Stimulated activated CD8-positive, alpha-beta memory T cell treated with anti-CD3 and anti-CD28 coated beads, Interleukin-2, amount 100 ng/mL, for 1 hour (primary cell): Measurements from ENCODE around the gene OR52E8.

Experiments
- DNase-seq, 2 donors: peaks; one replicate each; pipeline ENCODE4 v3.0.0-alpha.2; 2020; ENCODE audit warnings: low read depth in 2 of 2

The OR52E8 gene

DNA sequence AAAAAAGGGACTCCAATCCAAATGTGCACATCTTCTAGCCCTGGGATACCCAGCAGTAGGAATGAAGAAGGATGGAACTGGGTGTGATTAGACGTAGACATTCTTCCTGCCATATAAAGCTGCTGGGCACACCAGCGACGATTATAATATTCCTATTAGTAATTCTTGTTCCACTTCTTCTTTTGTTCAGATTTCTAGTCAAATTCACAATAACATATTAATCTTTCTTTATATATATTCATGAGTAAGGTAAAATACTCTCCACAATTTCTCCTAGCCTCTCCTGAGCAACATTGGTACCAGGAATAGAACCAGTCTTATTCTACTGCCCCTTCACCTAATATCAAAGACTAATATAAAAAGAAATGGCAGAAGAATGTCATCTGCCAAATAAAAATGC is at the start of gene OR52E8:
Gene OR52E8 (minus strand): TSS at position 101 of the 400 bp plus-strand sequence. CDS start 0 bp downstream, at position 101.
- no peak for DNase-seq

DNA sequence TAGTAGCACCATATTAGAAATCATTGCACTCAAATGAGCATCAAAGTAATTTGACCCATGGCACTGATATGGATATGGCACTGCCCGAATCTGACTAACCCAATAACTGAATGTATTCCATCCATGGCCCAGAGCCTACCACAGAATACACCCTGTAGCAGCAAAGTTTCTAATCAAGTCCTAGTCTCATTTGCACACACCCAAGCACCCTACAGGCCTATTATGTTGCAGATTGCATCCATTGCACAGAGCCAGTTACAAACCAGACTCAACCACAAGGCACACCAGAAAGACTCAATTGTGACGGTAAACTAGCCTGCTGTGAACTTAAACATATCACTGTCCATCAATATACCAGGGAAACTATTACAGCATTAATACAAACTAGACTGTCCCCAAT is 42.0 kb upstream of the OR52E8 start:
- no peak for DNase-seq

DNA sequence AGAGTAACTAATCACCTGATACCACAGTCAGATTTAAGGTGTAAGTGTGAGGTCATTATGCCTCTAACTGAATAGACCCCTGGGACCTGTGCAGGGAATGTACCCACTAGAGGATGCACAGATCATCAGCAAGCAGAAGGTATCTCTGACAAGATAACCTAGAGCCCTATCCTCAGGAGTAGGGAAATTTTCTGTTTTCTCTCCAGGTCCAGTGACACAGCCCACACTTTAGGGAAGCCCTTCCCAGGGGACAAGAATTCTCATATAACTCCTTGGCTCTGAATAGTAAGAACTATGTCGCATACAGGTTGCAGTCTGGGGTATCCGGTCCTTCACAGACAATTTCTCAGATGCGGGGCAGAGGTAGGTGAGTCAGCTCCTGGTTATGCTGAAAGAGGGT is 35.4 kb upstream of the OR52E8 start, which contains the start of gene OR52E5:
Gene OR52E5 (plus strand): TSS at position 301 of the 400 bp plus-strand sequence. CDS start 7,569 bp downstream, outside the sequence.
- no peak for DNase-seq

DNA sequence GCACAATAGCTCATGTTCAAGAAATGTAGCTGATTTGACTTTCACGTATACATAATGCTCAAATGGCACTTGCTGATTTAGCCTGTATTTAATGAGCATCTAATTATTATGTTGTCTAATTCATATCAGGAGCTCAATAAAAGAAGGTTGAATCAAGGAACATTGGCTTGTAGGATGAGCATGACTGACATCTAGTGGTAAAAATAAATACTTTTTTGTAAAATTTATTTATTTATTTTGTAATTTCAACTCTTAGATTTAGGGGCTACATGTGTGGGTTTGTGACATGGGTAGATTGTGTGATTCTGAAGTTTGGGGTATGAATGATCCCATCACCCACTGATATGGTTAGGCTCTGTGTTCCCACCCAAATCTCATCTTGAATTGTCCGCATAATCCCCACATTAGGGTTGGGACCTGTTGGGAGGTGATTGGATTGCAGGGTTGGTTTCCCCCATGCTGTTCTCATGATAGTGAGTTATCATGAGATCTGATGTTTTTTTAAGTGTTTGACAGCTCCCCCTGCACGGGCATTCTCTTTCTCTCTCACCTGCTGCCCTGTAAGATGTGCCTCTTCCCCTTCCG is 33.8 kb upstream of the OR52E8 start:
- DNase-seq, result no peak

DNA sequence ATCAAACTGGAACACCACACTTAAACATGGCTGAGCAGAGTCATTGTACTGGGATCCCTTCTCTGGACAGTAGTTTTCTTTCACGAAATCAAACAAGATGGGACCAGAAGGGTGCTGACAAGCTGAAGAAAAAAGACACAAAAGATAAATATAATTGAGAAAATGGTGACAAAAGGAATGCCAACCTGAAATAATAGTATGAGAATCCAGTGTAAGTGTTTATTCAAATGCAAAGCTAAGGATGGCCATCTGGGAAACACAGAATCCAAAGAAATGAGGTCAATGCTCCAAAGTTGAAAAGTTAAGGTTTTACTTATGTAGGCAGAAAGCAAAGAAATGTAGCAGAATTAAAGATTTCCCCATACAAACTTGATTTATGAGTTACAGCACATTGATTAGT is 30.2 kb upstream of the OR52E8 start:
- no peak for DNase-seq

GRCh38 chr11:5887172-5887571 is 29.7 kb upstream of the OR52E8 start:
- DNase-seq, result no peak

GRCh38 chr11:5881756-5882155 is 24.3 kb upstream of the OR52E8 start:
- DNase-seq, result no peak

- DNase-seq, result no peak
These were observed 22.8 kb upstream of the OR52E8 start, which contains the start of gene OR52E4 for GRCh38 chr11:5880329-5880728. TSS of gene OR52E4 (plus strand) at chr11:5880629. CDS start at chr11:5884293, 3,664 bp downstream.

DNA sequence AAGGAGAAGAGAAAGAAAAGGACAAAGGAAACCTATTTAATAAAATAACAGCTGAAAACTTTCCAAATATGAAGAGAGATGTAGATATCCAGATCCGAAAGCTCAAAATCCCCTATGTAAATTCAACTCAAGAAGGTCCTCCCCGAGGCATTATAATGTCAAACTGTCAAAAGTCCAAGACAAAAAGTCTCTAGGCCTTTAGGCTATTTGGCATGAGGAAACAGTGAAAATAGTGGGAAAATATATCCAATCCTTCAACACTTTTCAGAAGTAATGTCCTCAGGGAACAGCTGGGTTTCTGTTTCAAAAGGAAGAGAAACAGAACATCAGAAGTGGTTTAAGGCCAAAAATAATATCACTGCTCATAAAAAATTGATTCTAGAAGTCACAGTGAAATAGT is 21.1 kb upstream of the OR52E8 start:
- DNase-seq, result no peak

DNA sequence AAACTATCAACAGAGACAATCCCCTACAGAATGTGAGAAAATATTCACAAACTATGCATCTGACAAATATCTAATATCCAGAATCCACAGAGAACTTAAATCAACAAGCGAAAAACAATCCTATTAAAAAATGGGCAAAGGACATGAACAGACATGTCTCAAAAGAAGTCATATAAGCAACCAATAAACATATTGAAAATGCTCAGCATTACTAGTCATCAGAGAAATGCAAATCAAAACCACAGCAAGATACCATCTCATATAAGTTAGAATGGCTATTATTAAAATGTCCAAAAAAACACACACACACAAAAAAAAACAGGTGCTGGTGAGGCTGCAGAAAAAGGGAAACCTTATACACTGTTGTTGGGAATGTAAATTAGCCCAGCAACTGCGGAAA is 8.3 kb upstream of the OR52E8 start:
- no peak for DNase-seq

GRCh38 chr11:5851002-5851401 is 6.5 kb downstream of the OR52E8 start:
- DNase-seq, result no peak

- no peak for DNase-seq
These were observed 9.8 kb downstream of the OR52E8 start for GRCh38 chr11:5847711-5848110.

DNA sequence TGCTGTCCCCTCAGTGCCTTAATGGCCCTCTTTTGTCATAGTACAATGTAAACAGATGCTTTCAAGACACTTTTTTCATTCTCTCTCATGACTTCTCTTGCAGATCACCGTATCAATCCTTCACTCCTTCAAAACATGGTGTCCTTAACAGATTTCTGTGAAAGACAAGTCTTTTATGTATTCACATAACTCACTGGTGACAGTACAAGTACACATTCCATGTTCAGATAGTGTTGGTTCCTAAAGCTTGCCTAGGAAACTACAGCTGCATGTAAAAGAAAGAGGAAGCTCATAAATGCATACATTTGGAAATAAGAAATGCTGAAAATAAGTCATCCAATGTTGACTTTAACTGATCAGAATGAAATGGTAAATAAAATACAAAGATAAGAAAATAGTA is 10.8 kb downstream of the OR52E8 start:
- DNase-seq, result no peak

DNA sequence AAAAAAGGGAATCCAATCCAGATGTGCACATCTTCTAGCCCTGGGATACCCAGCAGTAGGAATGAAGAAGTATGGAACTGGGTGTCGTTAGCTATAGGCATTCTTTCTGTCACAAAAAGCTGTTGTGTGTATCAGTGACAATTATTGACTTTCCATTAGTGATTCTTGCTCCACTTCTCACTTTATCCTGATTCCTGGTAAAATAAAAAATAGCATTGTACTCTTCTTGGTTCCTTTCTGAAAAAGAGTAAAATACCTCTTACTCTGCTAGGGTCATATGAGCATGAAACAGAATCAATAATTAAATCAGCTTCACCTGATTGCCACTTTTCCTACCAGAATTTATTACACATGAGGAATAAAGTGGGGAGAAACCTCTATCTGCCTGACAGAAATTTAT is 15.7 kb downstream of the OR52E8 start, which contains the start of gene OR52E6:
Gene OR52E6 (minus strand): TSS at position 101 of the 400 bp plus-strand sequence. CDS start 0 bp downstream, at position 101.
- no peak for DNase-seq

GRCh38 chr11:5837695-5838094 is 19.8 kb downstream of the OR52E8 start:
- DNase-seq, result no peak

GRCh38 chr11:5833446-5833845 is 24.0 kb downstream of the OR52E8 start:
- DNase-seq, result no peak

DNA sequence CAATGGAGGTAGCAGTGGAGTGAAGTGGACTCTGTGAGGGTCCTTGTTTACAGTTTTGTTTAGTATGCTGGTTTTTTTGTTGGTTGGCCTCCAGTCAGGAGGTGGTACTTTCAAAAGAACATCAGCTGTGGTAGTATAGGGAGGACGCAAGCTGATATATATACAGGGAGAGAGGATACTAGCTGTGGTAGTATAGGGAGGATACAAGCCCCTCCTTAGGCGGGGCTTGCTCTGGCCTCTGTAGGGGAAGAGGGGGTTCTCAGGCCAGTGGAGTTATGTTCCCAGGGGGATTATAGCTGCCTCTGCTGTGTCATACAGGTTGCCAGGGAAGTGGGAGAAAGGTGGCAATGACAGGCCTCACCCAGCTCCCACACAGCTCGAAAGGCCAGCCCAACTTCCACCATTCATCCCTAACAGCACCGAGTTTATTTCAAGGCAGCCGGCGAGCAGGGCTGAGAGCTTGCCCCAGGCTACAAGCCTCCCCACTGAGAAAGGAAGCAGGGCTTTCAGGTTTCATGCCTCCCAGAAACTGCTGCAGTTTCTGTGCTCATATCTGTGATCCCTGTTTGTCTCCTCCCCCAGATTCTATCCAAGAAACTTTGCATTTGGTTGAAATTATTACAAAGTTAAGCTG is 26.2 kb downstream of the OR52E8 start:
- no peak for DNase-seq

GRCh38 chr11:5818245-5818886 is 39.1 kb downstream of the OR52E8 start:
- no peak for DNase-seq

GRCh38 chr11:5815534-5815933 is 42.0 kb downstream of the OR52E8 start:
- DNase-seq, result no peak

GRCh38 chr11:5809905-5810795 is 47.3 kb downstream of the OR52E8 start:
- no peak for DNase-seq

GRCh38 chr11:5809122-5809519 is 48.4 kb downstream of the OR52E8 start:
- no peak for DNase-seq
